HL-60 (cell line): ENCODE results near the gene CERS5.
A peak's percentile ranks its signal among the peaks of the same experiment; 100 is the strongest.

Experiments used
- DNase-seq, 2 experiments: peaks; one replicate each; pipeline ENCODE4 v3.0.0-alpha.2; 2010 to 2020; ENCODE audit warnings: low read depth in 1 of 2, low spot score in 1 of 2
- H3K27ac ChIP-seq: fragments of 250-450 bp; sonication (Bioruptor Pico); replicated peaks from 2 replicates; pipeline ENCODE4 v1.5.1; 2020; ENCODE audit warnings: mild to moderate bottlenecking, moderate library complexity
- H3K27me3 ChIP-seq: fragments of 250-450 bp; sonication (Bioruptor Pico); 2 replicates; pipeline ENCODE4 v1.5.1; 2021; ENCODE audit warnings: mild to moderate bottlenecking, moderate library complexity; ENCODE audit not compliant: insufficient read depth, poor library complexity, severe bottlenecking
- H3K4me3 ChIP-seq: replicated peaks from 2 replicates; pipeline ENCODE4 v1.5.1; 2011; ENCODE audit warnings: mild to moderate bottlenecking, control low read depth, low read length; ENCODE audit not compliant: insufficient read depth
- GABPA ChIP-seq: IDR thresholded peaks from 2 replicates; pipeline ENCODE4 v1.6.1; 2012; ENCODE audit warnings: low read depth
- POLR2AphosphoS5 ChIP-seq: IDR thresholded peaks from 2 replicates; pipeline ENCODE4 v1.6.1; 2012; ENCODE audit warnings: low read depth
- REST ChIP-seq: IDR thresholded peaks from 2 replicates; pipeline ENCODE4 v1.6.1; 2012; ENCODE audit warnings: low read depth; ENCODE audit not compliant: insufficient replicate concordance
- SPI1 ChIP-seq: IDR thresholded peaks from 2 replicates; pipeline ENCODE4 v1.6.1; 2012; ENCODE audit warnings: low read depth, mild to moderate bottlenecking, borderline replicate concordance
- TF ChIP-seq, protein P1 (sequence below): IDR thresholded peaks from one replicate; pipeline ENCODE4 v1.5.1; 2011; ENCODE audit warnings: low read length, control low read depth, inconsistent platforms; ENCODE audit not compliant: insufficient read depth

Gene CERS5

DNA sequence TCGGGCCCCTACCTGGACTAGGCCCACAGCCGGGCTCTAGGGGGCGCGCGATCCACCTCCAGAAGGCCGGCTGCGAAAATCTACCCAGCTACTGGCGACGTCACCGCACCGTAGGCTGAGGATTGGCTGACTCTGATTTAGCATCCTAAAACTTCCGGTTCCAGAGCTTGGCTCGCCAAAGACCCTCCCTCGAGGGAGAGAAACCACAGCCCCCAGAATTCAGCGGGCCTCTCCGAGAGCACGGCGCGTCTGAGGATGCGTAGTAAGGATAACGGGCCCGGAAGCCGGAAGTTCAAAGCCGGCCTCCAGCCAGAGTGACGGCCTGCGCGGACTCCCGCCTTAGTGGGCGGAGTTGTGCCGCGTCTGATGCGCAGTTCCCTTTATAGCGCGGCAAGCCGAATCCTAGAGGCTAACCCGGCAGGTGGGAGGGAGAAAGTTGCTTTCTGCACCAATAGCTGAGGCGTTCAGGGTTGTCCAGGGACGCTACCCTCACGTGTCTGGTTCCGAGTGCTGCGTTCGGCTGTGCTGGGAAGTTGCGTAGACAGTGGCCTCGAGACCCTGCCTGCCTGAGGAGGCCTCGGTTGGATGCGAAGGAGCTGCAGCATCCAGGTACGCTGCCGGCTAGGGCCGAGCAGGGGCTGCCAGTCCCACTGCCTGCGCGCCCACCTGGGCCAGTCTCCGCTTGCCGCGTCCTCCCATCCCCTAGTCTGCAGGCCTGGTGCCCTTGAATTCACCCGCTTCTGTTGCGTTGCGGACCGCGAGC, 55.3 kb downstream of the CERS5 start, which contains the start of gene COX14:
Gene COX14, plus strand, starts transcription at position 544 of the 763 bp plus-strand sequence. CDS start 7,808 bp downstream, outside the sequence.
- DNase-seq, result peak; percentile 98 to 99
- Histone ChIP-seq H3K27me3 (no peaks in the 10 kb centered on the region), H3K27ac (peak within 1 kb of the TSS; percentile 81), H3K4me3 (peak within 1 kb of the TSS; percentile 88)
- TF ChIP-seq POLR2AphosphoS5 (peak; percentile 96), REST (peak; percentile 68), GABPA (peak; percentile 84), SPI1 (peak; percentile 84; the same call in 1 of the 2 replicates)
- TF ChIP-seq, protein P1, sequence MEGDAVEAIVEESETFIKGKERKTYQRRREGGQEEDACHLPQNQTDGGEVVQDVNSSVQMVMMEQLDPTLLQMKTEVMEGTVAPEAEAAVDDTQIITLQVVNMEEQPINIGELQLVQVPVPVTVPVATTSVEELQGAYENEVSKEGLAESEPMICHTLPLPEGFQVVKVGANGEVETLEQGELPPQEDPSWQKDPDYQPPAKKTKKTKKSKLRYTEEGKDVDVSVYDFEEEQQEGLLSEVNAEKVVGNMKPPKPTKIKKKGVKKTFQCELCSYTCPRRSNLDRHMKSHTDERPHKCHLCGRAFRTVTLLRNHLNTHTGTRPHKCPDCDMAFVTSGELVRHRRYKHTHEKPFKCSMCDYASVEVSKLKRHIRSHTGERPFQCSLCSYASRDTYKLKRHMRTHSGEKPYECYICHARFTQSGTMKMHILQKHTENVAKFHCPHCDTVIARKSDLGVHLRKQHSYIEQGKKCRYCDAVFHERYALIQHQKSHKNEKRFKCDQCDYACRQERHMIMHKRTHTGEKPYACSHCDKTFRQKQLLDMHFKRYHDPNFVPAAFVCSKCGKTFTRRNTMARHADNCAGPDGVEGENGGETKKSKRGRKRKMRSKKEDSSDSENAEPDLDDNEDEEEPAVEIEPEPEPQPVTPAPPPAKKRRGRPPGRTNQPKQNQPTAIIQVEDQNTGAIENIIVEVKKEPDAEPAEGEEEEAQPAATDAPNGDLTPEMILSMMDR, result peak; percentile 70

GRCh38 chr12:50111395-50111692, 55.8 kb downstream of the CERS5 start:
- Histone ChIP-seq H3K27ac (no peak overlapping the region), H3K4me3 (peak overlapping the region; percentile 37), H3K27me3 (no peaks in the 10 kb centered on the region)
- TF ChIP-seq SPI1 (no peak), REST (no peak), POLR2AphosphoS5 (no peak), GABPA (no peak)
- TF ChIP-seq, protein P1, result no peak
- no peak for DNase-seq

DNA sequence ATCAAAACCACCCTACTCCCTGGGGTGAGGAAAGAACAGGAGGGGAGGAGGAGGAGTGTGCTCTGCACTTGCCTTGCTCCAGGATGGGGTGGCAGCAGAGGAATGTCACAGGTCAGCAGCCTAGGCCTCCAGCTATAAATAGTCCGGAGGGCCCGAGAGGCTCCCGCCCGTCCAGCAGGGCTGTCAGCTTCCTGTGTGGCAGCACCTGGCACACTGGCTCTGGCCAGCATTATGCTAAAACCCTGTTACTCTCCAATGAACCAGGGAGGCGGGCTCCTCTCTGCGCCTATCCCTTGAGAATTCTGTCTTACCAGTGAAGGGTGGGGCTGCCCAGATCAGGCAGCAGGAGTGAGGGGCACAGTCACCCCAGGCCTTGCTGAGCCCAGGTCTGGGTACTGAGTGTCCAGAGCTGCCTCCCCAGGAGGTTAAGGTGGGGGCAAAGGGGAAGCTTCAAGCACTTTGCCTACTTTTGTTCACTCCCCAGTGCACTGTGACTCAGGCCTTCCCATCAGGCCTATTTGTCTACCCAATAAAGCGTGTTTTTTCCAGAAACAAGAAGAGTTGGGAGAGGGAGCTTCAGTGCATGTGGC, 56.3 kb downstream of the CERS5 start:
- TF ChIP-seq, protein P1, result no peak
- no peak for TF ChIP-seq SPI1
- no peak for TF ChIP-seq REST
- TF ChIP-seq POLR2AphosphoS5, result no peak
- TF ChIP-seq GABPA, result no peak
- no peak for DNase-seq
- Histone ChIP-seq H3K27ac (peak overlapping the region; percentile 38; the same call in 1 of the 2 replicates), H3K27me3 (no peaks in the 10 kb centered on the region), H3K4me3 (peak overlapping the region; percentile 37)
